ENCODE data around the gene PARD6B. TPM values are rescaled to one million over a fixed set of nuclear protein-coding genes. Genes with fewer than 3 reads are reported as not detected.
"Not testable (repeated sequence)": the region's sequence is repeated elsewhere in the genome, so short reads cannot be mapped to it uniquely, and the experiment has no call there.

Gene PARD6B
- total RNA-seq, 2 experiments from 2014 or later: 4.3 to 6.2 TPM

DNA sequence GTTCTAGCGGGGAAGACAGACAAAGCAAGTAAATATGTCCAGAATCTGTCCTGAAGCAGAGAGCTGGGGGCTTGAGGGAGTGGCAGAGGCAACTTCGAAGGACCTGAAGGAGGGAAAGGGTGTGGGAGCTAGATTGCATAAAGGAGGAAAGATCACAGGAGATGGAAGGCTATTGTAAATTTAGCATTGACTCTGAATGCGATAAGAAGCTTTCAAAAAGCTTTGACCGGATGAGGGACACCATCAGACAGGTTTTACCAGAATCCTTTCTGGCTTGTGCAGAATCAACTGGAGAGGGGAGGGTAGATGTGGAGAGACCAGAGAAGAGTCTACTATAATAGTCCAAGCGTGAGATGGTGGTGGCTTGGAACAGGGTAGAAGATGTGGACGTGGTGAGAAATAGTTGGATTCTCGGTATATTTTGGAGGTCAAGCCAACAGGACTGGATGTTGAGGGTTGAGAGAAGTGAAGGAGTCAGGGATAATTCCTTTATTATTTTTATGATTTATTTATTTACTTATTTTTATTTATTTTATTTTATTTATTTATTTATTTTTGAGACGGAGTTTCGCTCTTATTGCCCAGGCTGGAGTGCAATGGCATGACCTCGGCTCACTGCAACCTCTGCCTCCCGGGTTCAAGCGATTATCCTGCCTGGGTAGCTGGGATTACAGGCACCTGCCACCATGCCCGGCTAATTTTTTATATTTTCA lies 20.1 kb upstream of the PARD6B start:
- peaks cover 15% of the 10 kb centered on the region for H3K27me3 Mint-ChIP-seq
- ChIA-PET POLR2A (no interaction called here), CTCF (interaction anchor here (1.1 kb wide), 1 partner anchor 79 kb away, joined by 4 read pairs; no protein-coding TSS in a partner anchor)
- H3K27ac Mint-ChIP-seq: no peak overlapping the region
- no peaks in the 10 kb centered on the region for H3K9me3 Mint-ChIP-seq
- DNase-seq: no peak
- H3K4me1 Mint-ChIP-seq: no peaks in the 10 kb centered on the region
- H3K4me3 Mint-ChIP-seq: no peak overlapping the region
- H3K36me3 Mint-ChIP-seq (ENCODE audit: low read depth): no peaks in the 10 kb centered on the region

- CTCF ChIA-PET: no interaction called here
- no peak for DNase-seq
- H3K36me3 Mint-ChIP-seq (ENCODE audit: low read depth): no peaks in the 10 kb centered on the region
- no peak overlapping the region for H3K27ac Mint-ChIP-seq
- H3K4me1 Mint-ChIP-seq: no peaks in the 10 kb centered on the region
- H3K27me3 Mint-ChIP-seq: peaks cover 17% of the 10 kb centered on the region
- H3K9me3 Mint-ChIP-seq: no peaks in the 10 kb centered on the region
- POLR2A ChIA-PET: no interaction called here
- H3K4me3 Mint-ChIP-seq: no peak overlapping the region
Observed at GRCh38 chr20:50712771-50713656, 18.4 kb upstream of the PARD6B start.

DNA sequence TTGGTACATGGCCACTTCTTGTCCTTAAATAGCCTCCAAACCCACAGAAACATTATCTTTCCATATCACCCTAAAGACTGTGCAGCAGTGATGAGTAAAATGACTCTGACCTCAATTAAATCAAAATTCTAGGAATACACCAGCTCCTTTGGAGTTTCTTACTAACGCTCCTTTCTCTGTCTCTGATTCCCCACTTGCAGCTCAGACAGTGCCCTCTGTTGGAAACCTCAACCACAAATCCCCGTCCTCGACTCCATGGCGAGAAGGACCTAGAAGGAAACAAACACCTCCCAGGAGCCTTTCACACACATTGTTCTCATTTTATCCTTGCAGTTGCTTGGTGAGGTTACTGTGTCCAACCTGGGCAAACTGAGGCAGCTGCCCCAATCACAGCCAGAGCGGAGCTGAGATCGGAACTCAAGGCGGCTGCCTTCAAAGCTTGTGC lies 17.7 kb upstream of the PARD6B start:
- Mint-ChIP-seq H3K4me1 (no peaks in the 10 kb centered on the region), H3K9me3 (no peaks in the 10 kb centered on the region), H3K27me3 (peaks cover 19% of the 10 kb centered on the region), H3K4me3 (no peak overlapping the region), H3K36me3 (ENCODE audit: low read depth) (no peaks in the 10 kb centered on the region), H3K27ac (no peak overlapping the region)
- no peak for DNase-seq
- ChIA-PET CTCF (no interaction called here), POLR2A (no interaction called here)

DNA sequence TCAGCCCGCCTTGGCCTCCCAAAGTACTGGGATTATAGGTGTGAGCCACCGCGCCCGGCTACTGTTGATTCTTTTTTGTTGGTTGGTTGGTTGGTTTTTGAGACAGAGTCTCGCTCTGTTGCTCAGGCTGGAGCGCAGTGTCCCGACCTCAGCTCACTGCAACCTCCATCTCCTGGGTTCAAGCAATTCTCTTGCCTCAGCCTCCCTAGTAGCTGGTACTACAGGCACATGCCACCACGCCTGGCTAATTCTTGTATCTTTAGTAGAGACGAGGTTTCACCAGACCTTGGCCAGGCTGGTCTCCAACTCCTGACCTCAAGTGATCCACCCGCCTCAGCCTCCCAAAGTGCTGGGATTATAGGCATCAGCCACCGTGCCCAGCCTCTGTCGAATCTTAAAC lies 17.0 kb upstream of the PARD6B start:
- H3K4me3 Mint-ChIP-seq; POLR2A ChIA-PET; H3K4me1 Mint-ChIP-seq; CTCF ChIA-PET; H3K27ac Mint-ChIP-seq; DNase-seq; H3K36me3 Mint-ChIP-seq (ENCODE audit: low read depth); H3K9me3 Mint-ChIP-seq: not testable (repeated sequence)
- peaks cover 19% of the 10 kb centered on the region for H3K27me3 Mint-ChIP-seq

- Mint-ChIP-seq H3K27ac (no peak overlapping the region), H3K36me3 (ENCODE audit: low read depth) (no peaks in the 10 kb centered on the region), H3K4me1 (no peaks in the 10 kb centered on the region), H3K4me3 (no peak overlapping the region), H3K27me3 (peaks cover 19% of the 10 kb centered on the region), H3K9me3 (no peaks in the 10 kb centered on the region)
- CTCF ChIA-PET: no interaction called here
- POLR2A ChIA-PET: no interaction called here
- no peak for DNase-seq
Observed at GRCh38 chr20:50715694-50716093, 15.7 kb upstream of the PARD6B start.

DNA sequence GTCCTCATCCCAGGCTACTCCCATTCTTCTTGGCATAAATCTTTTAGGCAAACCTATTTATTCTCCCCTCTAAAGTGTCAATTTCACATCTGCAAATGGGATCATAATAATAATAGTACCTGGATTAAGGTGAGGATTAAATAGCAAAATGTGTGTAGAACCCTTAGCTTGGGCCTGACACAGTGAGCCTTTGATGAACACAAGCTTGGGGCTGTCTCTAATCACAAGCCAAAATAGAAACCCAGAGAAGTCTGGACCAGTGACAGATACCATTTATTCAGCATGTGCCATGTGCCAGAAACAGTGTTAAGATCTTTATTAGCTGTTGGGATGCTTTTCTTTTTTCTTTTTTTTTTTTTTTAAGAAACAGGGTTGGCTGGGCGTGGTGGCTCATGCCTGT lies 14.9 kb upstream of the PARD6B start:
- H3K27ac Mint-ChIP-seq: no peak overlapping the region
- DNase-seq: no peak
- H3K4me1 Mint-ChIP-seq: no peaks in the 10 kb centered on the region
- ChIA-PET POLR2A (no interaction called here), CTCF (no interaction called here)
- H3K4me3 Mint-ChIP-seq: no peak overlapping the region
- peaks cover 14% of the 10 kb centered on the region for H3K27me3 Mint-ChIP-seq
- no peaks in the 10 kb centered on the region for H3K9me3 Mint-ChIP-seq
- H3K36me3 Mint-ChIP-seq (ENCODE audit: low read depth): no peaks in the 10 kb centered on the region

DNA sequence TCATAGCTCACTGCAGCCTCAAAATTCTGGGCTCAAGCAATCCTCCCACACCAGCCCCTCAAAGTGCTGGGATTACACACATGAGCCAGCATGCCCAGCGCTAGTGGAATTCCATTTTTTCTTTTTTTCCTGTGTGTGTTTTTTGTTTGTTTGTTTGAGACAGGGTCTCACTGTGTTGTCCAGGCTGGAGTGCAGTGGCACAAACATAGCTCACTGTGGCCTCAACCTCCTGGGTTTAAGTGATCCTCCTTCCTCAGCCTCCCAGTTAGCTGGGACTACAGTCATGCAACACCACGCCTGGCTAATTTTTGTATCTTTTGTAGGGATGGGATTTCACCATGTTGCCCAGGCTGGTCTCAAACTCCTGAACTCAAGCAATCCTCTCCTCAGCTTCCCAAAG lies 14.1 kb upstream of the PARD6B start:
- Mint-ChIP-seq H3K27me3 (peaks cover 14% of the 10 kb centered on the region), H3K36me3 (ENCODE audit: low read depth) (no peaks in the 10 kb centered on the region)

GRCh38 chr20:50717974-50718761 lies 13.2 kb upstream of the PARD6B start:
- no peak overlapping the region for H3K27ac Mint-ChIP-seq
- no peaks in the 10 kb centered on the region for H3K36me3 Mint-ChIP-seq (ENCODE audit: low read depth)
- no peaks in the 10 kb centered on the region for H3K4me1 Mint-ChIP-seq
- no peak for DNase-seq
- ChIA-PET POLR2A (no interaction called here), CTCF (interaction anchor here (0.9 to 1.4 kb wide), 2 partner anchors 22 to 73 kb away, joined by 3 read pairs; no protein-coding TSS in a partner anchor)
- H3K9me3 Mint-ChIP-seq: no peaks in the 10 kb centered on the region
- H3K27me3 Mint-ChIP-seq: peaks cover 13% of the 10 kb centered on the region
- no peak overlapping the region for H3K4me3 Mint-ChIP-seq

More for the DNA sequence above, 14.1 kb upstream of the PARD6B start:
- Mint-ChIP-seq H3K4me1 (no peaks in the 10 kb centered on the region), H3K4me3 (no peak overlapping the region), H3K9me3 (no peaks in the 10 kb centered on the region), H3K27ac (no peak overlapping the region)
- ChIA-PET CTCF (interaction anchor here (0.6 to 1.4 kb wide), 3 partner anchors 21 to 83 kb away, joined by 3 to 4 read pairs (median 3); no protein-coding TSS in a partner anchor), POLR2A (no interaction called here)
- no peak for DNase-seq

DNA sequence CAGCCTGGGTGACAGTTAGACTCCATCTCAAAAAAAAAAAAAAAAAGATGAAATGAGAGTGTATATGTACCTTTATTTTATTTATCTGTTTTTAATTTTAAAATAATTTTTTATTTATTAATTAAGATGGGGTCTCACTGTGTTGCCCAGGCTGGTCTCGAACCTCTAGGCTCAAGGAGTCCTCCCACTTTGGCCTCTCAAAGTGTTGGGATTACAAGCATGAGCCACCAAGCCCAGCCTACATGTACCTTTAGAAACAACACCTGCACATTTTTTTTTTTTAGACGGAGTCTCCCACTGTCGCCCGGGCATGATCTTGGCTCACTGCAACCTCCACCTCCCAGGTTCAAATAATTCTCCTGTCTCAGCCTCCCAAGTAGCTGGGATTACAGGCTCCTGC lies 12.1 kb upstream of the PARD6B start:
- no peaks in the 10 kb centered on the region for H3K9me3 Mint-ChIP-seq
- POLR2A ChIA-PET: no interaction called here

DNA sequence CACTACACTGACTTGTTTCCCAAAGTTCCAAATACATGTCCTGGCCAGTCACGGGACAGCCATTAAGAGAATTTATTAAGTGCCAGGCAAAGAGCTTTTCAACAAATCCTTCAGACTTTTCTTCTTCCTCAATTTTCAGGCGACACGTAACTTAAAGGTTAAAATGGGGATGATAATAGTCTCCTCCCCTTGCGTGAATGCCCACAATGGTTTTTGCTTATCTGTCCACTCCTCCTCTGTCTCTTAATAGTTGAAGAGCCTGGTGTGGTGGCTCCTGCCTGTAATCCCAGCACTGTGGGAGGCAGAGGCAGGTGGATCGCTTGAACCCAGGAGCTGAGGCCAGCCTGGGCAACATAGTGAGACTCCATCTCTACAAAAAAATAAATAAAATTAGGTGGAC lies 11.4 kb upstream of the PARD6B start:
- DNase-seq: no peak
- ChIA-PET CTCF (interaction anchor here (0.5 kb wide), 1 partner anchor 97 kb away, joined by 3 read pairs; no protein-coding TSS in a partner anchor), POLR2A (no interaction called here)
- Mint-ChIP-seq H3K36me3 (ENCODE audit: low read depth) (no peaks in the 10 kb centered on the region), H3K4me1 (no peaks in the 10 kb centered on the region), H3K9me3 (no peaks in the 10 kb centered on the region), H3K27me3 (peaks cover 6% of the 10 kb centered on the region), H3K27ac (no peak overlapping the region), H3K4me3 (no peak overlapping the region)

More for the DNA sequence above, 12.1 kb upstream of the PARD6B start:
- no peaks in the 10 kb centered on the region for H3K36me3 Mint-ChIP-seq (ENCODE audit: low read depth)
- CTCF ChIA-PET: no interaction called here
- no peak overlapping the region for H3K4me3 Mint-ChIP-seq
- no peak overlapping the region for H3K27ac Mint-ChIP-seq
- peaks cover 6% of the 10 kb centered on the region for H3K27me3 Mint-ChIP-seq
- DNase-seq: no peak
- H3K4me1 Mint-ChIP-seq: no peaks in the 10 kb centered on the region

GRCh38 chr20:50720582-50720981 lies 10.8 kb upstream of the PARD6B start:
- POLR2A ChIA-PET: no interaction called here
- Mint-ChIP-seq H3K4me1 (no peaks in the 10 kb centered on the region), H3K27me3 (peaks cover 4% of the 10 kb centered on the region), H3K9me3 (no peaks in the 10 kb centered on the region), H3K27ac (no peak overlapping the region), H3K36me3 (ENCODE audit: low read depth) (no peaks in the 10 kb centered on the region), H3K4me3 (no peak overlapping the region)
- no peak for DNase-seq
- CTCF ChIA-PET: interaction anchor here (0.5 to 0.6 kb wide), 2 partner anchors 98 to 297 kb away, joined by 3 read pairs; no protein-coding TSS in a partner anchor

GRCh38 chr20:50721881-50722281 lies 9.5 kb upstream of the PARD6B start:
- peaks cover 2% of the 10 kb centered on the region for H3K27me3 Mint-ChIP-seq
- no peaks in the 10 kb centered on the region for H3K9me3 Mint-ChIP-seq
- H3K4me1 Mint-ChIP-seq: no peaks in the 10 kb centered on the region
- H3K4me3 Mint-ChIP-seq: no peak overlapping the region
- CTCF ChIA-PET: no interaction called here
- no peak for DNase-seq
- POLR2A ChIA-PET: interaction anchor here (0.6 kb wide), 1 partner anchor 10 kb away, joined by 3 read pairs; the partner anchor contains the start of gene PARD6B
- H3K27ac Mint-ChIP-seq: no peak overlapping the region
- no peaks in the 10 kb centered on the region for H3K36me3 Mint-ChIP-seq (ENCODE audit: low read depth)
